ENCODE measurements around the gene PSPC1. TPM values are rescaled to one million over a fixed set of nuclear protein-coding genes. Genes with fewer than 3 reads are reported as not detected.

Gene PSPC1
- total RNA-seq, 4 donors from 2014 or later: 61.0 to 108 (median 82.0) TPM

GRCh38 chr13:19661561-19661960 is 121.2 kb downstream of the PSPC1 start:
- no peak overlapping the region for H3K4me3 ChIP-seq
- H3K4me1 ChIP-seq: no peaks in the 10 kb centered on the region
- no peak overlapping the region for H3K27ac ChIP-seq
- H3K36me3 ChIP-seq: peaks cover 0 to 90% (median 36%) of the 10 kb centered on the region in 3 donors
- no peak for DNase-seq (ENCODE audit: low spot score in 2 of 2)
- 91 to 94% methylated on average over 15 of the region's 15 CpGs for WGBS, 2 donors
- no peaks in the 10 kb centered on the region for H3K27me3 ChIP-seq
- TF ChIP-seq CTCF (IDR thresholded peaks at IDR 0.05) (no peak), EP300 (IDR thresholded peaks at IDR 0.05) (no peak), POLR2A (IDR thresholded peaks at IDR 0.05) (no peak)
- H3K9me3 ChIP-seq: no peaks in the 10 kb centered on the region

GRCh38 chr13:19661126-19661525 is 121.6 kb downstream of the PSPC1 start:
- H3K27me3 ChIP-seq: no peaks in the 10 kb centered on the region
- no peak for DNase-seq (ENCODE audit: low spot score in 2 of 2)
- 81 to 86% methylated on average over 2 of the region's 2 CpGs for WGBS, 2 donors
- H3K9me3 ChIP-seq: no peaks in the 10 kb centered on the region
- H3K4me1 ChIP-seq: no peaks in the 10 kb centered on the region
- TF ChIP-seq EP300 (IDR thresholded peaks at IDR 0.05) (no peak), CTCF (IDR thresholded peaks at IDR 0.05) (no peak), POLR2A (IDR thresholded peaks at IDR 0.05) (no peak)
- no peak overlapping the region for H3K4me3 ChIP-seq
- no peak overlapping the region for H3K27ac ChIP-seq
- H3K36me3 ChIP-seq: peaks cover 0 to 86% (median 32%) of the 10 kb centered on the region in 3 donors

- peaks cover 0 to 70% (median 18%) of the 10 kb centered on the region in 3 donors for H3K36me3 ChIP-seq
- no peak for DNase-seq (ENCODE audit: low spot score in 2 of 2)
- no peaks in the 10 kb centered on the region for H3K9me3 ChIP-seq
- TF ChIP-seq CTCF (IDR thresholded peaks at IDR 0.05) (no peak), EP300 (IDR thresholded peaks at IDR 0.05) (no peak), POLR2A (IDR thresholded peaks at IDR 0.05) (no peak)
- no peak overlapping the region for H3K27ac ChIP-seq
- H3K4me3 ChIP-seq: no peak overlapping the region
- no peaks in the 10 kb centered on the region for H3K27me3 ChIP-seq
- H3K4me1 ChIP-seq: no peaks in the 10 kb centered on the region
Observed at GRCh38 chr13:19658831-19659230, 123.9 kb downstream of the PSPC1 start.

GRCh38 chr13:19657872-19658591 is 124.7 kb downstream of the PSPC1 start:
- 38 to 46% methylated on average over 4 of the region's 4 CpGs for WGBS, 2 donors
- no peak for DNase-seq (ENCODE audit: low spot score in 2 of 2)
- no peaks in the 10 kb centered on the region for H3K9me3 ChIP-seq
- TF ChIP-seq POLR2A (IDR thresholded peaks at IDR 0.05): no peak
- no peak for TF ChIP-seq CTCF (IDR thresholded peaks at IDR 0.05)
- TF ChIP-seq EP300 (IDR thresholded peaks at IDR 0.05): no peak
- no peak overlapping the region for H3K4me3 ChIP-seq
- H3K27me3 ChIP-seq: no peaks in the 10 kb centered on the region
- H3K27ac ChIP-seq: no peak overlapping the region
- peaks cover 0 to 70% (median 10%) of the 10 kb centered on the region in 3 donors for H3K36me3 ChIP-seq
- no peaks in the 10 kb centered on the region for H3K4me1 ChIP-seq

Small RNA genes within 50 kb of the gene (small RNA-seq; reads per million reads assigned to genes)
- 0.28 reads per million for gene RN7SL166P

Other genes with a start within 250 kb of the PSPC1 start
- 1 to 10 TPM in 1 of 4 donors, not detected in 3; 2.0 TPM for gene TPTE2, start 221.4 kb downstream of the PSPC1 start, total RNA-seq
- 10 to 100 TPM; 41.2 to 53.8 (median 49.3) TPM for gene MPHOSPH8, start 149.3 kb downstream of the PSPC1 start, total RNA-seq
- 10 to 100 TPM; 14.4 to 24.0 (median 19.3) TPM for gene ZMYM5, start 80.7 kb upstream of the PSPC1 start, total RNA-seq
- gene ZMYM2, start 175.8 kb upstream of the PSPC1 start, total RNA-seq: 10 to 100 TPM; 60.7 to 75.3 (median 68.1) TPM

Measured in tibial nerve (tissue), 4 donors.